Erythroblast (primary cell): ENCODE measurements around the gene SSBP2.

Experiments used
- GATA1 ChIP-seq: IDR thresholded peaks from 2 replicates; pipeline ENCODE4 v1.6.1; 2011; ENCODE audit warnings: low read depth, mild to moderate bottlenecking, control low read depth, low read length, moderate library complexity
- POLR2A ChIP-seq: IDR thresholded peaks from 2 replicates; pipeline ENCODE4 v1.6.1; 2011; ENCODE audit warnings: mild to moderate bottlenecking, low read length

DNA sequence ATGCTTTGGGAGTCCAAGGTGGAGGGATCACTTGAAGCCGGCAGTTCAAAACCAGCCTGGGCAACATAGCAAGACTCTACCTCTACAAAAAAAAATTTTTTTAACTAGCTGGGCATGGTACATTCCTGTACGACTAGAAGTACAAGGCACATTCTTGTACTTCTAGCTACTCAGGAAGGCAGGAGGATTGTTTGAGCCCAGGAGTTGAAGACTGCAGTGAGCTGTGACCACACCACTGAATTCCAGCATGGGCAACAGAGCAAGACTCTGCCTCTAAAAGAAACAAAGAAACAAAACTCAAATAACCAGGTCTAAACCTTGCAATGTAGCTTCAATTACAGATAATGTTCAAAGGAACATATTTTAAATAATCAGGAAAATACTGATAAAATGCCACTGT, 56.2 kb downstream of the SSBP2 start:
- TF ChIP-seq POLR2A (no peak), GATA1 (no peak)
